OCI-LY7 (cell line): ENCODE data around the gene SPATA3. TPM values are rescaled to one million over a fixed set of nuclear protein-coding genes. Genes with fewer than 3 reads are reported as not detected.

ENCODE experiments used
- BruUV-seq: library from RNA; stranded (reverse); fragments of 400-500 nt; replicated peaks from 2 replicates; lab custom pipeline; 2021; lab: Mats Ljungman, UMichigan
- CTCF ChIA-PET: fragments of 300-600 bp; sonication (Branson Sonifier 250); formaldehyde crosslinking; loops from one replicate; lab custom pipeline; 2022; ENCODE audit warnings: antibody characterized with exemption; ENCODE audit not compliant: unreplicated experiment; lab: Charles Lee
- POLR2A ChIA-PET: fragments of 300-600 bp; sonication (Branson Sonifier 250); formaldehyde crosslinking; loops from one replicate; lab custom pipeline; 2022; ENCODE audit warnings: antibody characterized with exemption; lab: Charles Lee
- DNase-seq: peaks from one replicate; pipeline ENCODE4 v3.0.0-alpha.2; 2015; ENCODE audit warnings: low spot score
- H2AFZ ChIP-seq: fragments of 200-600 bp; sonication (generic), shearing (Covaris generic); 2 replicates; pipeline ENCODE4 v1.6.1; 2014; ENCODE audit warnings: mild to moderate bottlenecking, antibody characterized with exemption, low read length, moderate library complexity
- H3K27ac ChIP-seq: fragments of 200-600 bp; sonication (generic); 2 replicates; pipeline ENCODE4 v1.5.1; 2014; ENCODE audit warnings: mixed run types, low read depth, mild to moderate bottlenecking, moderate library complexity, low read length, inconsistent platforms; ENCODE audit not compliant: poor library complexity, severe bottlenecking
- H3K36me3 ChIP-seq: fragments of 200-600 bp; sonication (generic); 2 replicates; pipeline ENCODE4 v1.6.1; 2014; ENCODE audit warnings: mild to moderate bottlenecking, antibody characterized with exemption, low read length, moderate library complexity, mixed read lengths; ENCODE audit not compliant: insufficient read depth
- H3K4me1 ChIP-seq: fragments of 200-600 bp; sonication (generic); 2 replicates; pipeline ENCODE4 v1.5.1; 2014; ENCODE audit warnings: mild to moderate bottlenecking, low read length; ENCODE audit not compliant: insufficient read depth, poor library complexity, severe bottlenecking
- H3K4me2 ChIP-seq: fragments of 200-600 bp; sonication (generic); 2 replicates; pipeline ENCODE4 v1.6.1; 2014; ENCODE audit warnings: mild to moderate bottlenecking, low read length
- H3K4me3 ChIP-seq: fragments of 200-600 bp; sonication (generic); 2 replicates; pipeline ENCODE4 v1.5.1; 2014; ENCODE audit warnings: mild to moderate bottlenecking, low read depth, low read length; ENCODE audit not compliant: poor library complexity, severe bottlenecking
- H3K79me2 ChIP-seq: fragments of 200-600 bp; sonication (generic); 2 replicates; pipeline ENCODE4 v1.6.1; 2016; ENCODE audit warnings: low read depth, mild to moderate bottlenecking, low read length, moderate library complexity, mixed read lengths; ENCODE audit not compliant: insufficient read depth
- H3K9me2 ChIP-seq: fragments of 200-600 bp; sonication (generic); 2 replicates; pipeline ENCODE4 v1.6.1; 2016; ENCODE audit warnings: mild to moderate bottlenecking, low read length, mixed read lengths; ENCODE audit not compliant: insufficient read depth
- H3K9me3 ChIP-seq: fragments of 200-600 bp; sonication (generic); 2 replicates; pipeline ENCODE4 v1.6.1; 2014; ENCODE audit warnings: mild to moderate bottlenecking, mixed run types, low read length, mixed read lengths
- H4K20me1 ChIP-seq: fragments of 200-600 bp; sonication (generic); 2 replicates; pipeline ENCODE4 v1.6.1; 2014; ENCODE audit warnings: mild to moderate bottlenecking, antibody characterized with exemption, low read length, moderate library complexity, mixed read lengths; ENCODE audit not compliant: insufficient read depth
- CTCF ChIP-seq: fragments of 200-600 bp; sonication (generic); conservative IDR thresholded peaks from 2 replicates; pipeline ENCODE4 v1.5.1; 2014; ENCODE audit warnings: mild to moderate bottlenecking, antibody characterized with exemption, low read length, moderate library complexity, mixed read lengths
- EZH2phosphoT487 ChIP-seq: fragments of 200-600 bp; sonication (generic); IDR thresholded peaks from 2 replicates; pipeline ENCODE4 v1.6.1; 2018; ENCODE audit warnings: low read depth, borderline replicate concordance, mild to moderate bottlenecking, mixed run types, antibody characterized with exemption, low read length, moderate library complexity, mixed read lengths
- intact Hi-C: fragments of 100-400 bp; cut with micrococcal nuclease; formaldehyde crosslinking; loops from one replicate; pipeline ENCODE4 v1.10.0; 2022; ENCODE audit not compliant: unreplicated experiment
- total RNA-seq, 2 experiments: library from RNA; depleted of rRNA in 1 of 2; stranded (reverse); fragments of >200 nt in 1 of 2; shearing (Covaris generic) in 1 of 2; gene quantifications; 2 replicates each; pipeline ENCODE4 v1.2.3, GENCODE V29; 2014 to 2022

SPATA3 gene
- total RNA-seq, 2 experiments from 2014 or later, result not detected

- no TSS peak for BruUV-seq
- no peaks in the 10 kb centered on the region for H3K79me2 ChIP-seq
Measured at GRCh38 chr2:230953845-230954244, 42.1 kb upstream of the SPATA3 start.

GRCh38 chr2:230954746-230955145 lies 41.2 kb upstream of the SPATA3 start:
- CTCF ChIA-PET, result no interaction called here
- Histone ChIP-seq H3K79me2 (no peaks in the 10 kb centered on the region), H4K20me1 (no peaks in the 10 kb centered on the region), H3K4me3 (no peak overlapping the region), H3K4me2 (no peak overlapping the region), H3K27ac (no peak overlapping the region), H2AFZ (no peak overlapping the region), H3K4me1 (no peaks in the 10 kb centered on the region), H3K9me3 (no peaks in the 10 kb centered on the region), H3K9me2 (no peaks in the 10 kb centered on the region), H3K36me3 (no peaks in the 10 kb centered on the region)
- DNase-seq, result no peak
- TF ChIP-seq CTCF, result no peak
- POLR2A ChIA-PET, result no interaction called here
- no TSS peak for BruUV-seq
- intact Hi-C loops, result no loop called here

More at GRCh38 chr2:230953845-230954244, 42.1 kb upstream of the SPATA3 start:
- no peak overlapping the region for H3K4me2 ChIP-seq
- H3K36me3 ChIP-seq, result no peaks in the 10 kb centered on the region
- POLR2A ChIA-PET, result interaction anchor here (1.0 kb wide), 1 partner anchor 319 kb away, joined by 4 read pairs; no protein-coding TSS in a partner anchor
- no peaks in the 10 kb centered on the region for H3K4me1 ChIP-seq
- CTCF ChIA-PET, result no interaction called here
- no peak overlapping the region for H3K4me3 ChIP-seq
- H3K9me3 ChIP-seq, result no peaks in the 10 kb centered on the region
- no peaks in the 10 kb centered on the region for H3K9me2 ChIP-seq
- no peak for DNase-seq
- no peaks in the 10 kb centered on the region for H4K20me1 ChIP-seq
- no peak for TF ChIP-seq EZH2phosphoT487
- no peak for TF ChIP-seq CTCF
- intact Hi-C loops, result no loop called here
- H3K27ac ChIP-seq, result no peak overlapping the region
- H2AFZ ChIP-seq, result no peak overlapping the region

GRCh38 chr2:230955163-230955737 lies 40.7 kb upstream of the SPATA3 start:
- intact Hi-C loops, result no loop called here
- no peaks in the 10 kb centered on the region for H4K20me1 ChIP-seq
- no peak overlapping the region for H3K27ac ChIP-seq
- no peak overlapping the region for H3K4me2 ChIP-seq
- no peaks in the 10 kb centered on the region for H3K4me1 ChIP-seq
- CTCF ChIA-PET, result no interaction called here
- H3K79me2 ChIP-seq, result no peaks in the 10 kb centered on the region
- H3K4me3 ChIP-seq, result no peak overlapping the region
- no peaks in the 10 kb centered on the region for H3K9me2 ChIP-seq
- H3K9me3 ChIP-seq, result no peaks in the 10 kb centered on the region
- no peak overlapping the region for H2AFZ ChIP-seq
- no peaks in the 10 kb centered on the region for H3K36me3 ChIP-seq
- DNase-seq, result no peak
- no peak for TF ChIP-seq CTCF
- TF ChIP-seq EZH2phosphoT487, result no peak
- no TSS peak for BruUV-seq
- POLR2A ChIA-PET, result no interaction called here
